ENCODE data around the gene CSNK1G2. TPM values are rescaled to one million over a fixed set of nuclear protein-coding genes. Genes with fewer than 3 reads are reported as not detected.

CSNK1G2 gene
- total RNA-seq, 1 experiment from 2014 or later: 44.4 TPM

GRCh38 chr19:1922803-1923202 lies 18.2 kb upstream of the CSNK1G2 start:
- DNase-seq: no peak
- TF ChIP-seq CTCF (IDR thresholded peaks at IDR 0.05; ENCODE audit: insufficient read depth in 1 of 2, low read depth in 1 of 2, low read length in 1 of 2, severe bottlenecking in 1 of 2, unreplicated experiment in 1 of 2): no peak
- no peaks in the 10 kb centered on the region for H3K27me3 ChIP-seq (replicated peaks; ENCODE audit: control insufficient read depth, insufficient read depth, low read length)
- no peaks in the 10 kb centered on the region for H3K9me3 Mint-ChIP-seq (ENCODE audit: unreplicated experiment)
- no peaks in the 10 kb centered on the region for H3K4me1 ChIP-seq
- H3K36me3 ChIP-seq (ENCODE audit: control insufficient read depth, insufficient read depth, low read length): peaks cover 2% of the 10 kb centered on the region
- ChIA-PET CTCF (no interaction called here), POLR2A (no interaction called here)
- intact Hi-C loops (cut with micrococcal nuclease; ENCODE audit: unreplicated experiment): no loop called here
- no peaks in the 10 kb centered on the region for H3K4me1 Mint-ChIP-seq (ENCODE audit: low read depth, unreplicated experiment)
- peaks cover 46% of the 10 kb centered on the region for H3K36me3 Mint-ChIP-seq (ENCODE audit: insufficient read depth, unreplicated experiment)
- H3K4me3 ChIP-seq (ENCODE audit: low read depth, low read length): no peak overlapping the region
- H3K27me3 Mint-ChIP-seq (ENCODE audit: insufficient read depth, unreplicated experiment): no peaks in the 10 kb centered on the region
- no peak overlapping the region for H3K4me3 Mint-ChIP-seq (ENCODE audit: unreplicated experiment)
- H3K9me3 ChIP-seq: no peaks in the 10 kb centered on the region
- no TSS peak for BruUV-seq (replicated peaks)
- no peak overlapping the region for H3K27ac Mint-ChIP-seq (ENCODE audit: unreplicated experiment)

GRCh38 chr19:1923319-1923718 lies 17.7 kb upstream of the CSNK1G2 start:
- intact Hi-C loops (cut with micrococcal nuclease; ENCODE audit: unreplicated experiment): no loop called here
- DNase-seq: no peak
- Histone ChIP-seq H3K4me1 (no peaks in the 10 kb centered on the region), H3K36me3 (ENCODE audit: control insufficient read depth, insufficient read depth, low read length) (peaks cover 2% of the 10 kb centered on the region), H3K4me3 (ENCODE audit: low read depth, low read length) (no peak overlapping the region), H3K9me3 (no peaks in the 10 kb centered on the region), H3K27me3 (replicated peaks; ENCODE audit: control insufficient read depth, insufficient read depth, low read length) (no peaks in the 10 kb centered on the region)
- H3K4me3 Mint-ChIP-seq (ENCODE audit: unreplicated experiment): no peak overlapping the region
- POLR2A ChIA-PET: no interaction called here
- no peak overlapping the region for H3K27ac Mint-ChIP-seq (ENCODE audit: unreplicated experiment)
- H3K36me3 Mint-ChIP-seq (ENCODE audit: insufficient read depth, unreplicated experiment): peaks cover 46% of the 10 kb centered on the region
- CTCF ChIA-PET: no interaction called here
- H3K9me3 Mint-ChIP-seq (ENCODE audit: unreplicated experiment): no peaks in the 10 kb centered on the region
- no TSS peak for BruUV-seq (replicated peaks)
- no peak for TF ChIP-seq CTCF (IDR thresholded peaks at IDR 0.05; ENCODE audit: insufficient read depth in 1 of 2, low read depth in 1 of 2, low read length in 1 of 2, severe bottlenecking in 1 of 2, unreplicated experiment in 1 of 2)
- no peaks in the 10 kb centered on the region for H3K4me1 Mint-ChIP-seq (ENCODE audit: low read depth, unreplicated experiment)
- no peaks in the 10 kb centered on the region for H3K27me3 Mint-ChIP-seq (ENCODE audit: insufficient read depth, unreplicated experiment)

- DNase-seq: no peak
- Histone ChIP-seq H3K4me1 (no peaks in the 10 kb centered on the region), H3K36me3 (ENCODE audit: control insufficient read depth, insufficient read depth, low read length) (peaks cover 2% of the 10 kb centered on the region), H3K27me3 (replicated peaks; ENCODE audit: control insufficient read depth, insufficient read depth, low read length) (no peaks in the 10 kb centered on the region), H3K9me3 (no peaks in the 10 kb centered on the region), H3K4me3 (ENCODE audit: low read depth, low read length) (no peak overlapping the region)
- no TSS peak for BruUV-seq (replicated peaks)
- Mint-ChIP-seq H3K27me3 (ENCODE audit: insufficient read depth, unreplicated experiment) (no peaks in the 10 kb centered on the region), H3K4me1 (ENCODE audit: low read depth, unreplicated experiment) (peaks cover 1% of the 10 kb centered on the region), H3K9me3 (ENCODE audit: unreplicated experiment) (no peaks in the 10 kb centered on the region), H3K4me3 (ENCODE audit: unreplicated experiment) (no peak overlapping the region), H3K27ac (ENCODE audit: unreplicated experiment) (no peak overlapping the region), H3K36me3 (ENCODE audit: insufficient read depth, unreplicated experiment) (peaks cover 44% of the 10 kb centered on the region)
- TF ChIP-seq CTCF (IDR thresholded peaks at IDR 0.05; ENCODE audit: insufficient read depth in 1 of 2, low read depth in 1 of 2, low read length in 1 of 2, severe bottlenecking in 1 of 2, unreplicated experiment in 1 of 2): no peak
- CTCF ChIA-PET: no interaction called here
- intact Hi-C loops (cut with micrococcal nuclease; ENCODE audit: unreplicated experiment): no loop called here
- POLR2A ChIA-PET: no interaction called here
Measured at GRCh38 chr19:1924320-1924961, 16.5 kb upstream of the CSNK1G2 start.
